ENCODE results near the gene ASB6. TPM values are rescaled to one million over a fixed set of nuclear protein-coding genes. Genes with fewer than 3 reads are reported as not detected.

Gene ASB6
- 11.1 and 14.0 TPM in 2 replicates for total RNA-seq

GRCh38 chr9:129641750-129642585 is at the start of gene ASB6:
Gene ASB6, minus strand, starts transcription at chr9:129642151. Its CDS starts 152 bp downstream, at chr9:129641999.

GRCh38 chr9:129665389-129665775 is 23.4 kb upstream of the ASB6 start, which contains the start of gene PRRX2:
Gene PRRX2, plus strand, starts transcription at chr9:129665647. Its CDS starts 221 bp downstream, at chr9:129665868.

GRCh38 chr9:129626079-129626624 is 15.8 kb downstream of the ASB6 start, which contains the start of gene NTMT1:
Gene NTMT1, plus strand, starts transcription at chr9:129626163. Its CDS starts 6,541 bp downstream, at chr9:129632704.

GRCh38 chr9:129620669-129621295 is 21.2 kb downstream of the ASB6 start, which contains the start of gene C9orf50:
Gene C9orf50, minus strand, starts transcription at chr9:129621101. Its CDS starts 527 bp downstream, at chr9:129620574.

Other genes starting within 250 kb of the ASB6 start
- 0.09 TPM in 1 of 2 replicates, not detected in the other for gene C9orf50, start 21.1 kb downstream of the ASB6 start, total RNA-seq
- 36.5 and 40.3 TPM in 2 replicates for gene NTMT1, start 16.0 kb downstream of the ASB6 start, total RNA-seq
- gene PRRX2, start 23.5 kb upstream of the ASB6 start, total RNA-seq, result 0.66 TPM in 1 of 2 replicates, not detected in the other
- 0.09 and 0.28 TPM in 2 replicates for gene PTGES, start 110.9 kb upstream of the ASB6 start, total RNA-seq
- gene TOR1B, start 161.0 kb upstream of the ASB6 start, total RNA-seq, result 21.6 and 27.0 TPM in 2 replicates
- gene TOR1A, start 182.0 kb upstream of the ASB6 start, total RNA-seq, result 27.4 and 28.2 TPM in 2 replicates
- 37.5 and 40.7 TPM in 2 replicates for gene C9orf78, start 193.1 kb upstream of the ASB6 start, total RNA-seq
- gene USP20, start 193.3 kb upstream of the ASB6 start, total RNA-seq, result 7.6 and 9.6 TPM in 2 replicates

Measured in endothelial cell of coronary artery (primary cell).